Smooth muscle cell (in vitro differentiated cells): Measurements from ENCODE around the gene TMEM217. TPM values are rescaled to one million over a fixed set of nuclear protein-coding genes. Genes with fewer than 3 reads are reported as not detected.
"Not testable (repeated sequence)": the region's sequence is repeated elsewhere in the genome, so short reads cannot be mapped to it uniquely, and the experiment has no call there.

Source experiments
- DNase-seq: peaks from one replicate; lab custom pipeline; 2025; ENCODE audit not compliant: unreplicated experiment; lab: John Stamatoyannopoulos, UW
- H2AFZ ChIP-seq: fragments of 200-600 bp; sonication (generic); 2 replicates; pipeline ENCODE4 v1.6.0; 2016; ENCODE audit warnings: antibody characterized with exemption, low read depth, mild to moderate bottlenecking
- H3F3A ChIP-seq: fragments of 200-600 bp; sonication (generic); 2 replicates; pipeline ENCODE4 v1.6.0; 2017; ENCODE audit warnings: antibody characterized with exemption, low read depth
- H3K27ac ChIP-seq: fragments of 200-600 bp; sonication (generic); 2 replicates; pipeline ENCODE4 v1.5.1; 2016; ENCODE audit warnings: low read depth, mild to moderate bottlenecking
- H3K27me3 ChIP-seq: fragments of 200-600 bp; sonication (generic); 2 replicates; pipeline ENCODE4 v1.6.1; 2016; ENCODE audit warnings: low read depth, mild to moderate bottlenecking
- H3K36me3 ChIP-seq: fragments of 200-600 bp; sonication (generic); 2 replicates; pipeline ENCODE4 v1.5.1; 2016; ENCODE audit warnings: low read depth
- H3K4me1 ChIP-seq: fragments of 200-600 bp; sonication (generic); 2 replicates; pipeline ENCODE4 v1.5.1; 2016; ENCODE audit warnings: low read depth
- H3K4me2 ChIP-seq: fragments of 200-600 bp; sonication (generic); 2 replicates; pipeline ENCODE4 v1.6.0; 2016; ENCODE audit warnings: mild to moderate bottlenecking
- H3K4me3 ChIP-seq: fragments of 200-600 bp; sonication (generic); 2 replicates; pipeline ENCODE4 v1.5.1; 2016; ENCODE audit warnings: mild to moderate bottlenecking
- H3K79me2 ChIP-seq: fragments of 200-600 bp; sonication (generic); 2 replicates; pipeline ENCODE4 v1.6.0; 2016; ENCODE audit warnings: low read depth, mild to moderate bottlenecking
- H3K9ac ChIP-seq: fragments of 200-600 bp; sonication (generic); 2 replicates; pipeline ENCODE4 v1.6.0; 2016; ENCODE audit warnings: low read depth
- H3K9me3 ChIP-seq: fragments of 200-600 bp; sonication (generic); replicated peaks from 2 replicates; pipeline ENCODE4 v1.5.1; 2016; ENCODE audit warnings: low read depth
- H4K20me1 ChIP-seq: fragments of 200-600 bp; sonication (generic); 2 replicates; pipeline ENCODE4 v1.6.0; 2016; ENCODE audit warnings: low read depth
- CTCF ChIP-seq: fragments of 200-600 bp; sonication (generic); IDR thresholded peaks from 2 replicates; pipeline ENCODE4 v1.5.1; 2017; ENCODE audit warnings: borderline replicate concordance, mild to moderate bottlenecking, antibody characterized with exemption; ENCODE audit not compliant: insufficient read depth, poor library complexity, severe bottlenecking
- WGBS: methylation state at CpG from one replicate; pipeline ENCODE4 v1.1.7; 2016; ENCODE audit warnings: low lambda C conversion rate; 5-methylcytosine and 5-hydroxymethylcytosine counted together
- polyA plus RNA-seq: library from polyadenylated mRNA; unstranded; fragments of >200 nt; fragmentation: Nextera tagmentation; extraction: Ambion mirVana; gene quantifications from 2 replicates; pipeline ENCODE4 v1.2.1, GENCODE V29; 2016
- total RNA-seq: library from RNA; depleted of rRNA; stranded (reverse); fragments of >200 nt; gene quantifications from 2 replicates; pipeline ENCODE4 v1.2.3, GENCODE V29; 2014

TMEM217 gene
- total and polyA plus RNA-seq, 2 experiments from 2014 or later, result 0.31 to 1.2 TPM

DNA sequence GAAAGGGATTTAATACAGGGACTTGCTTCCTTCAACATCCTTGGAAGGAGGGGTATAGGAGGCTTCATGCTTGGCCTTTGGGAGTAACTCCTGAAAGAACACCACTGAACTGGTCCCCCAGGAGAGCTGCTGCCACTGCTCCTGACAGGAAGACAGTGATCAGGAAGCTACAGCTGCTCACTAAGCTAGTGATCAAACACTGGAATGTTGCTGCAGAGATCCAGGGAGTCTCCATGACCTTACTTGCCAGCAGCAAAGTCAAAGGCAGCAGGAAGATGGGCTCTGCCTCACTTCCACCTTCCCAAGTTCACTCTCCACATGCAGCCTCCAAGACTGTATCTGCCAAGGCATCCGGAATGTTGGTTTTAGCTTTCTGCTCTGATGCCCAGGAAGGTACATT lies 56.2 kb downstream of the TMEM217 start:
- Histone ChIP-seq H4K20me1 (no peaks in the 10 kb centered on the region), H3K27ac (no peak overlapping the region), H3K4me3 (no peak overlapping the region), H3F3A (no peaks in the 10 kb centered on the region), H3K36me3 (no peaks in the 10 kb centered on the region), H3K79me2 (no peaks in the 10 kb centered on the region), H3K4me1 (no peaks in the 10 kb centered on the region), H3K27me3 (peaks cover 12% of the 10 kb centered on the region), H3K4me2 (no peak overlapping the region), H3K9ac (no peak overlapping the region), H2AFZ (no peak overlapping the region), H3K9me3 (no peaks in the 10 kb centered on the region)
- no peak for TF ChIP-seq CTCF
- DNase-seq, result no peak
- WGBS, result 100% methylated on average over 1 of the region's 1 CpG

DNA sequence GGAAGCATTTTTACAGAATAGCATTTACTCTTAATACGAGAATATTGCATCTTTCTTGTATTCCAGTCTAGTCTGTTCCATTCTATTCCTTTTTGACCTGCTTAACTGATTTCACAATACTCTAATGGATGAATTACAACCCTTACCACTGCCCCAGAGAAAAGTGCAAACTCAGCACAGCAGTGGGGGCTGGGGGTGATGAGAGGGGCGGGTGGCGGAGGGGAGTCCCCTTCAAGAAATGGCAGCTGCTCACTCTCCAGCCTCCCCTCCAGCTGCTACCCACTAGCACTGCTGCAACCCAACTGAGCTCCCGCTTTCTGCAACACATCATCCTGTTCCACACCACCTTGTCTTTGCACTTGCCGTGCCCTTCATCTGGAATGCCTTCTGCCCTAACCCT lies 57.9 kb downstream of the TMEM217 start:
- no peaks in the 10 kb centered on the region for H3K9me3 ChIP-seq
- no peak overlapping the region for H3K9ac ChIP-seq
- WGBS, result 94% methylated on average over 5 of the region's 5 CpGs
- no peak overlapping the region for H3K27ac ChIP-seq
- H4K20me1 ChIP-seq, result no peaks in the 10 kb centered on the region
- no peak for DNase-seq
- H3K4me3 ChIP-seq, result no peak overlapping the region
- no peak for TF ChIP-seq CTCF
- H2AFZ ChIP-seq, result no peak overlapping the region
- no peaks in the 10 kb centered on the region for H3K79me2 ChIP-seq
- H3K27me3 ChIP-seq, result peaks cover 12% of the 10 kb centered on the region
- no peaks in the 10 kb centered on the region for H3K36me3 ChIP-seq
- H3K4me1 ChIP-seq, result no peaks in the 10 kb centered on the region
- no peaks in the 10 kb centered on the region for H3F3A ChIP-seq
- H3K4me2 ChIP-seq, result no peak overlapping the region

DNA sequence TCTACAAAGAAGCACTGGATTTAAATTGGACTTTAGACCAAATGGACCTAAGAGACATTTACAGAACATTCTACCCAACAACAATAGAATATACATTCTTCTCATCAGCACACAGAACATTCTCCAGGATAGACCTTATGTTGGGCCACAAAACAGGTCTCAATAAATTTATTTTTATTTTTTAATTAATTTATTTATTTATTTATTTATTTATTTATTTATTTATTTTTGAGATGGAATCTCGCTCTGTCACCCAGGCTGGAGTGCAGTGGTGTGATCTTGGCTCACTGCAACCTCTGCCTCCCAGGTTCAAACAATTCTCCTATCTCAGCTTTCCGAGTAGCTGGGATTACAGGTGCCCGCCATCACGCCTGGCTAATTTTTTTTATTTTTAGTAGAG lies 61.5 kb downstream of the TMEM217 start:
- not testable (repeated sequence) for H3K36me3 ChIP-seq, H3K4me3 ChIP-seq, H3K27ac ChIP-seq, H2AFZ ChIP-seq, H3K9ac ChIP-seq, H3K4me1 ChIP-seq, H3K27me3 ChIP-seq, H4K20me1 ChIP-seq, H3K79me2 ChIP-seq, H3F3A ChIP-seq, DNase-seq, H3K9me3 ChIP-seq, H3K4me2 ChIP-seq
- WGBS, result 94% methylated on average over 4 of the region's 4 CpGs

GRCh38 chr6:37194886-37195285 lies 63.1 kb downstream of the TMEM217 start:
- H3K27ac ChIP-seq, DNase-seq, H2AFZ ChIP-seq, H3K4me3 ChIP-seq, H3K79me2 ChIP-seq, H3K9ac ChIP-seq, H3K4me1 ChIP-seq, H4K20me1 ChIP-seq, H3K36me3 ChIP-seq, H3F3A ChIP-seq, H3K27me3 ChIP-seq, H3K4me2 ChIP-seq, H3K9me3 ChIP-seq: not testable (repeated sequence)
- WGBS, result 88% methylated on average over 1 of the region's 1 CpG

DNA sequence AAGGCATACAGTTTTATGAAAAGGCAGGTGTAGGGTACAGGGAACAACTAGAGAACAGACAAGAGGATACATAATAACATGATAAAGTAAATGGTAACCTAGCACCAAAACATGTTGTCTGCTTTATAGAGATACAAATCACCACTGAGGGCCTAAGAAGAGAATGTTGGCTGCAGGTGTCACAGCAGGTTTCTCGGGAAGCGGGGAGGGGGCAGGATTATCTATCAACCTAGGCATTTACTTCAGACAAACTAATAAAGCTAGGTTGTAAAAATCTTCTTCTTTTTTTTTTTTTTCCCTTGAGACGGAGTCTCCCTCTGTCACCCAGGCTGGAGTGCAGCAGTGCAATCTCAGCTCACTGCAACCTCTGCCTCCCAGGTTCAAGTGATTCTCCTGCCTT lies 65.3 kb downstream of the TMEM217 start:
- Histone ChIP-seq H2AFZ (no peak overlapping the region), H3K79me2 (no peaks in the 10 kb centered on the region), H3K36me3 (no peaks in the 10 kb centered on the region), H3K9me3 (no peaks in the 10 kb centered on the region), H3K27ac (no peak overlapping the region), H3K4me3 (no peak overlapping the region), H3K27me3 (no peaks in the 10 kb centered on the region), H3K4me2 (no peak overlapping the region), H3K9ac (no peak overlapping the region), H4K20me1 (no peaks in the 10 kb centered on the region), H3F3A (no peaks in the 10 kb centered on the region), H3K4me1 (no peaks in the 10 kb centered on the region)
- TF ChIP-seq CTCF, result no peak
- no peak for DNase-seq
- 80% methylated on average over 3 of the region's 3 CpGs for whole genome bisulfite sequencing
